Measurements from ENCODE around the gene DEDD2.

DEDD2 gene

GRCh38 chr19:42198676-42199439, 18.6 kb downstream of the DEDD2 start:
- Histone ChIP-seq H3K4me2 (ENCODE audit: low read length) (no peak overlapping the region), H3K79me2 (ENCODE audit: control insufficient read depth, insufficient read depth, low read length) (no peaks in the 10 kb centered on the region), H3K4me3 (ENCODE audit: low read length) (no peak overlapping the region), H3K79me1 (ENCODE audit: low read length) (peaks cover 13% of the 10 kb centered on the region), H2BK120ac (ENCODE audit: low read depth, low read length) (no peak overlapping the region), H3K36me3 (ENCODE audit: control insufficient read depth, insufficient read depth, low read length) (peaks cover 7% of the 10 kb centered on the region), H4K5ac (ENCODE audit: low read length) (no peak overlapping the region), H3K18ac (ENCODE audit: low read length) (no peak overlapping the region), H3K23ac (ENCODE audit: low read length) (no peak overlapping the region), H3K27me3 (ENCODE audit: insufficient read depth, low read length, poor library complexity) (no peaks in the 10 kb centered on the region), H4K8ac (ENCODE audit: low read depth, low read length) (no peak overlapping the region), H3K4ac (ENCODE audit: low read depth, low read length) (no peak overlapping the region), H2BK15ac (replicated peaks; ENCODE audit: low read depth) (no peak overlapping the region), H3K9ac (ENCODE audit: low read length) (peak overlapping the region; percentile 34), H3K27ac (ENCODE audit: low read depth, low read length) (peak overlapping the region; percentile 22), H2AK5ac (ENCODE audit: low read length) (no peak overlapping the region), H3K4me1 (ENCODE audit: control insufficient read depth, low read depth, low read length) (peaks cover 5% of the 10 kb centered on the region), H2BK5ac (ENCODE audit: low read length) (no peak overlapping the region), H3K56ac (ENCODE audit: low read length) (peak overlapping the region; percentile 64)
- WGBS (ENCODE audit: extremely low coverage, insufficient coverage, low lambda C conversion rate): no CpG with 5 or more reads among the region's 7 CpGs
- DNase-seq: peak; percentile 86

- no peaks in the 10 kb centered on the region for H3K79me2 ChIP-seq (ENCODE audit: control insufficient read depth, insufficient read depth, low read length)
- no peak overlapping the region for H3K27ac ChIP-seq (ENCODE audit: low read depth, low read length)
- no peak overlapping the region for H3K4me2 ChIP-seq (ENCODE audit: low read length)
- no peak overlapping the region for H3K4ac ChIP-seq (ENCODE audit: low read depth, low read length)
- WGBS (ENCODE audit: extremely low coverage, insufficient coverage, low lambda C conversion rate): no CpG with 5 or more reads among the region's 5 CpGs
- no peak overlapping the region for H3K23ac ChIP-seq (ENCODE audit: low read length)
- no peak overlapping the region for H4K5ac ChIP-seq (ENCODE audit: low read length)
- DNase-seq: no peak
- H2AK5ac ChIP-seq (ENCODE audit: low read length): no peak overlapping the region
- no peak overlapping the region for H2BK15ac ChIP-seq (replicated peaks; ENCODE audit: low read depth)
- no peak overlapping the region for H3K18ac ChIP-seq (ENCODE audit: low read length)
- no peak overlapping the region for H3K4me3 ChIP-seq (ENCODE audit: low read length)
- H4K8ac ChIP-seq (ENCODE audit: low read depth, low read length): no peak overlapping the region
- no peaks in the 10 kb centered on the region for H3K27me3 ChIP-seq (ENCODE audit: insufficient read depth, low read length, poor library complexity)
- H2BK5ac ChIP-seq (ENCODE audit: low read length): no peak overlapping the region
- peaks cover 5% of the 10 kb centered on the region for H3K4me1 ChIP-seq (ENCODE audit: control insufficient read depth, low read depth, low read length)
- no peak overlapping the region for H2BK120ac ChIP-seq (ENCODE audit: low read depth, low read length)
- no peak overlapping the region for H3K9ac ChIP-seq (ENCODE audit: low read length)
- H3K79me1 ChIP-seq (ENCODE audit: low read length): peaks cover 7% of the 10 kb centered on the region
- H3K36me3 ChIP-seq (ENCODE audit: control insufficient read depth, insufficient read depth, low read length): peaks cover 5% of the 10 kb centered on the region
- H3K56ac ChIP-seq (ENCODE audit: low read length): no peak overlapping the region
Measured at GRCh38 chr19:42197375-42197817, 20.1 kb downstream of the DEDD2 start.

DNA sequence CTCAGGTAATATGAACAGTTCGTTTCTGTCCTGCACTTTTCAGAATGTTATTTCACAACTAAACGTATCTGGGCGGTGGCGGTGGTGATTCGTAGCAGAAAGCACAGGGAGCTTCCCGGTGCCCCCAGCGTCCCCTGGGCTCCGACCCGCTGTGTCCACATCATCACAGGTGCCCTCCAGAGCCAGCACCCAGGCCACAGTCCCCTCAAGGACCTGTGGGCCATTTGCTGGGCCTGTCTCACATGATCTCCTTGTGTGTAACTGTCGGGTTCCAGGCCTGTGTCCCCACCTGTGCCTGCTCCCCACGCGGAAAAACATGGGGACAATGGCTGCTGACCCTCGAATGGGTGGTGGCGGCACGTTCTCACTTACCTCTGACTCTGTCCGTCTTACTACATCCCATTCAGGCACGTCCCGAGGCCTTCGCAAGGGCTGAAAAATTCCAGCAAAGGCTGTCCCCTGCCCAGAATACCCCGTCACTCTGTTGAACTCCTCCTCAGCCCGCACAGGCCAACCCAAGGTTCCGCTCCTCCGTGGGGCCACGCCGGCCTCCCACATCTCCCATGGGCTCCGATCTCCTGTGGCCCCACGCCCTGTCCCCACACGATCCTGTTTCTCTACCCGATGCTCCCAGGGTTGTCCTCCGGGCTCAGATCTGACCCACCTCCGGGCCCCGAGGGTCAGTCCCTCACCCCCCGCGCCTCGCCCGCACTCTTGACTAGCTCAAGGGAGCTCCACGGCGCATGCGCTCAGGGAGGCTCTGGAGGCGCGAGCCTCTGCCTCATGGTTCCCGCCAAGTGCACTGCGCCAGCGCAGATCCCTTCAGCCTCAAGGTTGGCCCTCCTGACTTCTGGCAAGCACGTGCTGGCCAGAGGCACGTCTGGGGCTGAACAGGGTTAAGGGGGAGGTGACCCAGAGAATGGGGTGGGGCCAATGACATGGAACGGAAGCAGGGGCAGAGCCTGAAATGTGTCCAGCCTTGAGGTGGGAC, 21.2 kb downstream of the DEDD2 start:
- Histone ChIP-seq H3K27me3 (ENCODE audit: insufficient read depth, low read length, poor library complexity) (no peaks in the 10 kb centered on the region), H2BK15ac (replicated peaks; ENCODE audit: low read depth) (no peak overlapping the region), H4K5ac (ENCODE audit: low read length) (no peak overlapping the region), H3K18ac (ENCODE audit: low read length) (no peak overlapping the region), H3K4me3 (ENCODE audit: low read length) (no peak overlapping the region), H3K4me1 (ENCODE audit: control insufficient read depth, low read depth, low read length) (peaks cover 5% of the 10 kb centered on the region), H3K79me2 (ENCODE audit: control insufficient read depth, insufficient read depth, low read length) (no peaks in the 10 kb centered on the region), H3K27ac (ENCODE audit: low read depth, low read length) (no peak overlapping the region), H3K56ac (ENCODE audit: low read length) (no peak overlapping the region), H4K8ac (ENCODE audit: low read depth, low read length) (no peak overlapping the region), H3K36me3 (ENCODE audit: control insufficient read depth, insufficient read depth, low read length) (peaks cover 5% of the 10 kb centered on the region), H3K4me2 (ENCODE audit: low read length) (no peak overlapping the region), H2BK120ac (ENCODE audit: low read depth, low read length) (no peak overlapping the region), H2BK5ac (ENCODE audit: low read length) (no peak overlapping the region), H3K23ac (ENCODE audit: low read length) (no peak overlapping the region), H3K9ac (ENCODE audit: low read length) (no peak overlapping the region), H3K79me1 (ENCODE audit: low read length) (peaks cover 4% of the 10 kb centered on the region), H2AK5ac (ENCODE audit: low read length) (no peak overlapping the region), H3K4ac (ENCODE audit: low read depth, low read length) (no peak overlapping the region)
- DNase-seq: no peak
- no CpG with 5 or more reads among the region's 47 CpGs for WGBS (ENCODE audit: extremely low coverage, insufficient coverage, low lambda C conversion rate)

DNA sequence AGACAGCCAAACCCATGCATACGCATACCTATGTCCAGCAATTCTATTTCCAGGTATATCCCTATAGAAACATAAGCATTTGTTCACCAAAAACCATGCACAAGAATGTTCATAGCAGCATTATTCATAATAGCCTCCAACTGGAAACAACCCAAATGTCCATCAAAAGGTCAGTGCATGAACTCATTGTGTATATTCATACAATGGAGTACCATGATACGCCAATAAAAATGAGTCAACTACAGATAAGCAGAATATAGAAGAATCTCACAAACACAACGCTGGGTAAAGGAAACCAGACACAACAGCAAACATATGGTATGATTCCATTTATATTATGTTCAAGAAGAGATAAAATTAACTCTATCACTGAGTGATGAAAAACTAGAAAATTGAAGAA, 23.8 kb downstream of the DEDD2 start:
- Histone ChIP-seq H2BK120ac (ENCODE audit: low read depth, low read length) (no peak overlapping the region), H3K79me2 (ENCODE audit: control insufficient read depth, insufficient read depth, low read length) (no peaks in the 10 kb centered on the region), H3K18ac (ENCODE audit: low read length) (no peak overlapping the region), H3K9ac (ENCODE audit: low read length) (no peak overlapping the region), H3K23ac (ENCODE audit: low read length) (no peak overlapping the region), H3K4me2 (ENCODE audit: low read length) (no peak overlapping the region), H3K79me1 (ENCODE audit: low read length) (no peaks in the 10 kb centered on the region), H4K5ac (ENCODE audit: low read length) (no peak overlapping the region), H2BK5ac (ENCODE audit: low read length) (no peak overlapping the region), H3K56ac (ENCODE audit: low read length) (no peak overlapping the region), H3K27me3 (ENCODE audit: insufficient read depth, low read length, poor library complexity) (no peaks in the 10 kb centered on the region), H3K4me1 (ENCODE audit: control insufficient read depth, low read depth, low read length) (peaks cover 2% of the 10 kb centered on the region), H3K4ac (ENCODE audit: low read depth, low read length) (no peak overlapping the region), H3K36me3 (ENCODE audit: control insufficient read depth, insufficient read depth, low read length) (peaks cover 3% of the 10 kb centered on the region), H3K27ac (ENCODE audit: low read depth, low read length) (no peak overlapping the region), H2AK5ac (ENCODE audit: low read length) (no peak overlapping the region), H4K8ac (ENCODE audit: low read depth, low read length) (no peak overlapping the region), H2BK15ac (replicated peaks; ENCODE audit: low read depth) (no peak overlapping the region), H3K4me3 (ENCODE audit: low read length) (no peak overlapping the region)
- DNase-seq: no peak
- WGBS (ENCODE audit: extremely low coverage, insufficient coverage, low lambda C conversion rate): no CpG with 5 or more reads among the region's 3 CpGs

DNA sequence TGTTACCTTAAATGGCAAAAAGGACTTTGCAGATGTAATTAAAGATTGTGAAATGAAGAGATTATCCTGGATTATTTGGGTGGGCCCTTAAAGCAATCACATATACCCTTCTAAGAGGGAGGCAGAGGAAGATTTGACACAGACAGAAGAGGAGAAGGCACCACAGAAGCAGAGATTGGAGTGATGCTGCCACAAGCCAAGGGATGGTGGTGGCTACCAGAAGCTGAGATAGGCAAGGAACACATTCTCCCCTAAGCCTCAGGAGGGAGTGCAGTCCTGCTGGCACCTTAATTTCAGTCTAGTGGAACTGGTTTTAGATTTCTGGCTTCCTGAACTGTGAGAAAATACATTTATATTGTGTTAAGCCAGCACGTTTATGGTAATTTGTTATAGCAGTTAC, 24.2 kb downstream of the DEDD2 start:
- no peak overlapping the region for H3K27ac ChIP-seq (ENCODE audit: low read depth, low read length)
- no peak for DNase-seq
- no peak overlapping the region for H2BK15ac ChIP-seq (replicated peaks; ENCODE audit: low read depth)
- no peaks in the 10 kb centered on the region for H3K79me2 ChIP-seq (ENCODE audit: control insufficient read depth, insufficient read depth, low read length)
- H3K4me3 ChIP-seq (ENCODE audit: low read length): no peak overlapping the region
- no peak overlapping the region for H3K4ac ChIP-seq (ENCODE audit: low read depth, low read length)
- H4K8ac ChIP-seq (ENCODE audit: low read depth, low read length): no peak overlapping the region
- no CpG with 5 or more reads among the region's 1 CpG for WGBS (ENCODE audit: extremely low coverage, insufficient coverage, low lambda C conversion rate)
- H2BK120ac ChIP-seq (ENCODE audit: low read depth, low read length): no peak overlapping the region
- no peaks in the 10 kb centered on the region for H3K27me3 ChIP-seq (ENCODE audit: insufficient read depth, low read length, poor library complexity)
- H4K5ac ChIP-seq (ENCODE audit: low read length): no peak overlapping the region
- H3K4me1 ChIP-seq (ENCODE audit: control insufficient read depth, low read depth, low read length): peaks cover 2% of the 10 kb centered on the region
- no peak overlapping the region for H2AK5ac ChIP-seq (ENCODE audit: low read length)
- H3K23ac ChIP-seq (ENCODE audit: low read length): no peak overlapping the region
- no peak overlapping the region for H3K9ac ChIP-seq (ENCODE audit: low read length)
- no peak overlapping the region for H2BK5ac ChIP-seq (ENCODE audit: low read length)
- H3K79me1 ChIP-seq (ENCODE audit: low read length): no peaks in the 10 kb centered on the region
- no peak overlapping the region for H3K4me2 ChIP-seq (ENCODE audit: low read length)
- no peak overlapping the region for H3K56ac ChIP-seq (ENCODE audit: low read length)
- H3K18ac ChIP-seq (ENCODE audit: low read length): no peak overlapping the region
- no peaks in the 10 kb centered on the region for H3K36me3 ChIP-seq (ENCODE audit: control insufficient read depth, insufficient read depth, low read length)

Measured in mesendoderm (in vitro differentiated cells).